ENCODE measurements around the gene ADARB2.

DNA sequence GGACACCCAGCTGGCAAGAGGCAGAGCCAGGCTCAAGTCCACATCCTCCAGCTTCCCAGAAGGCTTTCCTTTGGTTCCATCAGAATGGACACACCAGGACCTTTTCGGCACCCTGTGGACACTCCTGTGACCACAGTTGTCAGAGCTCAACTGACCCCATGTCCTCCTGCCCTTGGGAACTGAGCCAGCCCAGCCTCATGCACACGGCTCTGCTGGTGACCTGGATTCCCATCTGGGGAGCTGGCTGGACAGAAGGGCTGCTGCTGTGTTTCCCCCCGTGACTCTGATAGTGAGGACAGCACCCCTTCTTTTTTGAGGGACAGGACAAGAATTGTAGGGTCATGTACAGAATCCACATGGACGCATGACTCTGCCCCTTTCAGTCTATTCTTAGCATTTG is 392.0 kb downstream of the ADARB2 start:
- TF ChIP-seq SMC3 (IDR thresholded peaks at IDR 0.05; ENCODE audit: low read depth, low read length) (no peak), MAX (IDR thresholded peaks at IDR 0.05; ENCODE audit: low read depth) (no peak)
- TF ChIP-seq, protein P1, sequence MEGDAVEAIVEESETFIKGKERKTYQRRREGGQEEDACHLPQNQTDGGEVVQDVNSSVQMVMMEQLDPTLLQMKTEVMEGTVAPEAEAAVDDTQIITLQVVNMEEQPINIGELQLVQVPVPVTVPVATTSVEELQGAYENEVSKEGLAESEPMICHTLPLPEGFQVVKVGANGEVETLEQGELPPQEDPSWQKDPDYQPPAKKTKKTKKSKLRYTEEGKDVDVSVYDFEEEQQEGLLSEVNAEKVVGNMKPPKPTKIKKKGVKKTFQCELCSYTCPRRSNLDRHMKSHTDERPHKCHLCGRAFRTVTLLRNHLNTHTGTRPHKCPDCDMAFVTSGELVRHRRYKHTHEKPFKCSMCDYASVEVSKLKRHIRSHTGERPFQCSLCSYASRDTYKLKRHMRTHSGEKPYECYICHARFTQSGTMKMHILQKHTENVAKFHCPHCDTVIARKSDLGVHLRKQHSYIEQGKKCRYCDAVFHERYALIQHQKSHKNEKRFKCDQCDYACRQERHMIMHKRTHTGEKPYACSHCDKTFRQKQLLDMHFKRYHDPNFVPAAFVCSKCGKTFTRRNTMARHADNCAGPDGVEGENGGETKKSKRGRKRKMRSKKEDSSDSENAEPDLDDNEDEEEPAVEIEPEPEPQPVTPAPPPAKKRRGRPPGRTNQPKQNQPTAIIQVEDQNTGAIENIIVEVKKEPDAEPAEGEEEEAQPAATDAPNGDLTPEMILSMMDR (IDR thresholded peaks at IDR 0.05), result no peak
